Measurements from ENCODE around the gene KDM4C. TPM values are rescaled to one million over a fixed set of nuclear protein-coding genes. Genes with fewer than 3 reads are reported as not detected.

Gene KDM4C
- total and polyA plus RNA-seq, 2 of the 13 experiments (the other 11 are each of a cell fraction or from before 2014, with no cell fraction given): 19.4 to 23.6 TPM

DNA sequence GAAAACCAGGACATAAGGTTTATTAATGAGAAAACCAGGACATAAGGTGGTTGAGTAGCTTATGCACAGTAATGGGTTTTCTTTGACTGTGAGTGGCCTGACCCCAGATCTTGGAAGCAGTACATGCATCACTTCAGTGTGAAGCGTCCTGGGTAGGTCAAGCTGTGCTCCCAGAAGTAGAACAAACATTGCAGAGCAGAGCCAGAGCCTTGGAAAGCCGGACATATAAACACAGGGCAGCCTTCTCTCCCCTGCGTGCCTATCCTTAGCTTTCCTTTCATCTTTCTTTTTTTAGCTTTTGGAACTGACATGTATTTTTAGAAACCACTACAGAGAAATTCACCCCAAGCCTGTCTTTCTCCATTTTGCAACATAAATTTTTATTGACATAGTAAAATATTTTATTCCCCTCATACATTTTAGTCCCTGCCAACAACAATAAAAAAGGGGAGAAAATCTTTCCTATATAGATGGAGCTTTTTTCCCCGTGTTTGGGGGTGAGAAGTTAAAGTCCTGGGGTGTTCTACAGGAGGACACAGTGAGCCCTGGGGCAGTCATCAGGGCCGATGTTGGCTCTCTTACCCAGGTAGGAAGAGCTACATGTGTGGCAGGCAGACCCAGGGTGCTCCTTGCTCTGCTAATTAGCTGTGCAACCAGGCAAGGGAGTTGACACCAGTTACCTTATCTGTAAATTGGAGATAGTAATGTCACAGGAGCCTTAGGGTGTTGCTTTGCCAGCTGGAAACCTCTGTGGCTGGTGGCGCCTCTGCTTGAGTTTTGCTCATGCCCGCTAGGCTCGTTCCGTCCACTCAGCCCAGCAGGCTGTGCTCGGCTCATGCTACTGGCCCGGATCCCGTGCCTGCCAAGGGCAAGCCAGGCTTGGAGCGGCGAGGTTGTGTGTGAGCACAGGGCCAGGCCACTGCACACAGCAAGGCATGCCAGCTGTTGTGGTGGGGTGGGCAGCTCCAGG is 389.6 kb downstream of the KDM4C start:
- DNase-seq (ENCODE audit: low spot score) (no peak), ATAC-seq (no peak), FAIRE-seq (no peak)
- intact Hi-C loops (cut with micrococcal nuclease; ENCODE audit: unreplicated experiment): no loop called here
- Histone ChIP-seq H3K4me2 (ENCODE audit: low read depth, low read length) (no peak overlapping the region), H3K36me3 (replicated peaks in 1 of 2; ENCODE audit: control insufficient read depth in 1 of 2, insufficient read depth in 2 of 2, low read length in 2 of 2) (peaks cover 2 to 5% of the 10 kb centered on the region in 2 experiments; a peak in 3 of 5 replicates), H3K4me3 (replicated peaks in 1 of 3; ENCODE audit: insufficient read depth in 1 of 3, low read depth in 2 of 3, low read length in 3 of 3) (no peak overlapping the region), H4K20me1 (ENCODE audit: insufficient read depth, low read length) (no peaks in the 10 kb centered on the region), H2AFZ (ENCODE audit: low read length) (no peak overlapping the region), H3K9me3 (ENCODE audit: low read length) (no peaks in the 10 kb centered on the region), H3K9ac (ENCODE audit: insufficient read depth, low read depth, low read length) (no peak overlapping the region), H3K4me1 (ENCODE audit: insufficient read depth, low read length) (no peaks in the 10 kb centered on the region), H3K79me2 (ENCODE audit: insufficient read depth, low read length) (no peaks in the 10 kb centered on the region), H3K27ac (ENCODE audit: extremely low read length, insufficient read depth, low read length) (no peak overlapping the region), H3K27me3 (ENCODE audit: control insufficient read depth in 1 of 2, insufficient read depth in 2 of 2, low read length in 2 of 2) (no peaks in the 10 kb centered on the region)
- ChIA-PET POLR2A (no interaction called here), CTCF (ENCODE audit: low intra/inter-chr PET ratio, low total read pairs) (no interaction called here)
- in situ Hi-C loops (cut with HindIII; ENCODE audit: extremely low pct_ligation_motif_present, low pct_unique_long_range_greater_than_20kb): no loop called here
- TF ChIP-seq, protein P1, sequence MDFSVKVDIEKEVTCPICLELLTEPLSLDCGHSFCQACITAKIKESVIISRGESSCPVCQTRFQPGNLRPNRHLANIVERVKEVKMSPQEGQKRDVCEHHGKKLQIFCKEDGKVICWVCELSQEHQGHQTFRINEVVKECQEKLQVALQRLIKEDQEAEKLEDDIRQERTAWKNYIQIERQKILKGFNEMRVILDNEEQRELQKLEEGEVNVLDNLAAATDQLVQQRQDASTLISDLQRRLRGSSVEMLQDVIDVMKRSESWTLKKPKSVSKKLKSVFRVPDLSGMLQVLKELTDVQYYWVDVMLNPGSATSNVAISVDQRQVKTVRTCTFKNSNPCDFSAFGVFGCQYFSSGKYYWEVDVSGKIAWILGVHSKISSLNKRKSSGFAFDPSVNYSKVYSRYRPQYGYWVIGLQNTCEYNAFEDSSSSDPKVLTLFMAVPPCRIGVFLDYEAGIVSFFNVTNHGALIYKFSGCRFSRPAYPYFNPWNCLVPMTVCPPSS (IDR thresholded peaks at IDR 0.05): no peak
- TF ChIP-seq AGO2 (optimal IDR thresholded peaks at IDR 0.05; ENCODE audit: low read depth, low read length): no peak
- no peak for TF ChIP-seq ZBTB4 (CRISPR knock-in tag; IDR thresholded peaks at IDR 0.05; ENCODE audit: borderline replicate concordance)
- TF ChIP-seq SOX6 (IDR thresholded peaks at IDR 0.05): no peak
- TF ChIP-seq SOX6 (CRISPR knock-in tag; IDR thresholded peaks at IDR 0.05): no peak
- no peak for TF ChIP-seq NCOR1 (IDR thresholded peaks at IDR 0.05; ENCODE audit: borderline replicate concordance, low read length)
- TF ChIP-seq BRD4 (CRISPR knock-in tag; IDR thresholded peaks at IDR 0.05): no peak
- no peak for TF ChIP-seq ARNT (IDR thresholded peaks at IDR 0.05)
- TF ChIP-seq, protein P2, sequence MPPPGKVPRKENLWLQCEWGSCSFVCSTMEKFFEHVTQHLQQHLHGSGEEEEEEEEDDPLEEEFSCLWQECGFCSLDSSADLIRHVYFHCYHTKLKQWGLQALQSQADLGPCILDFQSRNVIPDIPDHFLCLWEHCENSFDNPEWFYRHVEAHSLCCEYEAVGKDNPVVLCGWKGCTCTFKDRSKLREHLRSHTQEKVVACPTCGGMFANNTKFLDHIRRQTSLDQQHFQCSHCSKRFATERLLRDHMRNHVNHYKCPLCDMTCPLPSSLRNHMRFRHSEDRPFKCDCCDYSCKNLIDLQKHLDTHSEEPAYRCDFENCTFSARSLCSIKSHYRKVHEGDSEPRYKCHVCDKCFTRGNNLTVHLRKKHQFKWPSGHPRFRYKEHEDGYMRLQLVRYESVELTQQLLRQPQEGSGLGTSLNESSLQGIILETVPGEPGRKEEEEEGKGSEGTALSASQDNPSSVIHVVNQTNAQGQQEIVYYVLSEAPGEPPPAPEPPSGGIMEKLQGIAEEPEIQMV (CRISPR knock-in tag; IDR thresholded peaks at IDR 0.05; ENCODE audit: low read depth): no peak
- TF ChIP-seq, protein P3, sequence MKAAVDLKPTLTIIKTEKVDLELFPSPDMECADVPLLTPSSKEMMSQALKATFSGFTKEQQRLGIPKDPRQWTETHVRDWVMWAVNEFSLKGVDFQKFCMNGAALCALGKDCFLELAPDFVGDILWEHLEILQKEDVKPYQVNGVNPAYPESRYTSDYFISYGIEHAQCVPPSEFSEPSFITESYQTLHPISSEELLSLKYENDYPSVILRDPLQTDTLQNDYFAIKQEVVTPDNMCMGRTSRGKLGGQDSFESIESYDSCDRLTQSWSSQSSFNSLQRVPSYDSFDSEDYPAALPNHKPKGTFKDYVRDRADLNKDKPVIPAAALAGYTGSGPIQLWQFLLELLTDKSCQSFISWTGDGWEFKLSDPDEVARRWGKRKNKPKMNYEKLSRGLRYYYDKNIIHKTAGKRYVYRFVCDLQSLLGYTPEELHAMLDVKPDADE (CRISPR knock-in tag; IDR thresholded peaks at IDR 0.05): no peak
- no peak for TF ChIP-seq ZFP36L1 (CRISPR knock-in tag; IDR thresholded peaks at IDR 0.05)
- TF ChIP-seq RXRB (CRISPR knock-in tag; IDR thresholded peaks at IDR 0.05; ENCODE audit: borderline replicate concordance): no peak
- TF ChIP-seq KLF12 (CRISPR knock-in tag; IDR thresholded peaks at IDR 0.05; ENCODE audit: borderline replicate concordance): no peak
- no peak for TF ChIP-seq POLR2AphosphoS5 (IDR thresholded peaks at IDR 0.05; ENCODE audit: low read depth, low read length)
- no peak for TF ChIP-seq ZSCAN30 (CRISPR knock-in tag; IDR thresholded peaks at IDR 0.05)
- WGBS (ENCODE audit: low lambda C conversion rate): 93% methylated on average over 5 of the region's 14 CpGs
- no TSS peak for BruUV-seq (replicated peaks)
